Measurements from ENCODE around the gene STK4. TPM values are rescaled to one million over a fixed set of nuclear protein-coding genes. Genes with fewer than 3 reads are reported as not detected.

Gene STK4
- total RNA-seq, 1 donor from 2014 or later: 34.8 TPM

DNA sequence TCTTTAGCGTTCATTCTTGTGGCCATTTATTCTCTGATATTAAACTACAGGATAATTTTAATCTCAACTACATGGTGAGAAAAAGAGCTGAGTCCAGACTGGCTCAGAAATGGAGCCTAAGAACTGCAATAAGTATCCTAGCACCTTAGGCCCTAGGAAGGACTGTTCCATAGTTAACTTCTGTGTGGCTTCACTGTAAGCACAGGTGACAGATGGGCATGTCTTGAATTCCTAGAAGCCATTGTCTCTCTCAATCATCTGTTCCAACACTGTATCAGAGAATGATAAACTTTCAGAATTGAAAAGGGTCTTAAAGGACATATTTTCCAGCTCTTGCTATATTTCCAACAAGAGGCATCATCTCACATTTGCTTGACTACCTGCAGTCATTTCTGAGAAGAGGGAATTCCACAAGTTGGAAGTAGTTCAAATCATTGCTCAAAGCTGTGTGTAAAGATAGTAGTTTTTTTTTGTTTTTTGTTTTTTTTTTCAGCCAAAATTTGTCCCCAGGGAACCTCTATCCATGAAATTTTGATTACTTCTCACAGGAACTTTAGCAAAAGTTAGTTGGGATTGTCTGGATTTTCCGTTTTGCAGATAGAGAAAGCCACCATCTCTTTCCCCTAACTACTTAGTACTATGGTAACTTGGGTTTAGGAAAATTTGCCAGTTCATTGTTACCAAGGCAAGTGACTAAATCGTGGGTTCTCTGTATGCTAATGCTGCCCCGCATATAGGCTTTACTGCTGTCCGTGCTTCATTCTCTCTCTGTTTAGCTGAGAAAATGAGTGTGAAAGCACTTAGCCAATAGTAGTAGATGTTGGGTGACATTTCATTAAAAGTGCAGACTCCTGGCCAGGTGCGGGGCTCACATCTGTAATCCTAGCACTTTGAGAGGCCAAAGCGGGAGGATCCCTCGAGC is 87.4 kb downstream of the STK4 start:
- H3K27me3 ChIP-seq (ENCODE audit: control insufficient read depth, insufficient read depth, low read length): no peaks in the 10 kb centered on the region
- FAIRE-seq (no peak), DNase-seq (ENCODE audit: low read depth) (no peak)
- H3K36me3 ChIP-seq (ENCODE audit: control insufficient read depth, insufficient read depth, low read length): peaks cover 1% of the 10 kb centered on the region
- no peak overlapping the region for H3K4me3 ChIP-seq (ENCODE audit: low read depth, low read length)
- TF ChIP-seq, protein P1, sequence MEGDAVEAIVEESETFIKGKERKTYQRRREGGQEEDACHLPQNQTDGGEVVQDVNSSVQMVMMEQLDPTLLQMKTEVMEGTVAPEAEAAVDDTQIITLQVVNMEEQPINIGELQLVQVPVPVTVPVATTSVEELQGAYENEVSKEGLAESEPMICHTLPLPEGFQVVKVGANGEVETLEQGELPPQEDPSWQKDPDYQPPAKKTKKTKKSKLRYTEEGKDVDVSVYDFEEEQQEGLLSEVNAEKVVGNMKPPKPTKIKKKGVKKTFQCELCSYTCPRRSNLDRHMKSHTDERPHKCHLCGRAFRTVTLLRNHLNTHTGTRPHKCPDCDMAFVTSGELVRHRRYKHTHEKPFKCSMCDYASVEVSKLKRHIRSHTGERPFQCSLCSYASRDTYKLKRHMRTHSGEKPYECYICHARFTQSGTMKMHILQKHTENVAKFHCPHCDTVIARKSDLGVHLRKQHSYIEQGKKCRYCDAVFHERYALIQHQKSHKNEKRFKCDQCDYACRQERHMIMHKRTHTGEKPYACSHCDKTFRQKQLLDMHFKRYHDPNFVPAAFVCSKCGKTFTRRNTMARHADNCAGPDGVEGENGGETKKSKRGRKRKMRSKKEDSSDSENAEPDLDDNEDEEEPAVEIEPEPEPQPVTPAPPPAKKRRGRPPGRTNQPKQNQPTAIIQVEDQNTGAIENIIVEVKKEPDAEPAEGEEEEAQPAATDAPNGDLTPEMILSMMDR (IDR thresholded peaks at IDR 0.05; ENCODE audit: insufficient read depth, low read length, severe bottlenecking): no peak

DNA sequence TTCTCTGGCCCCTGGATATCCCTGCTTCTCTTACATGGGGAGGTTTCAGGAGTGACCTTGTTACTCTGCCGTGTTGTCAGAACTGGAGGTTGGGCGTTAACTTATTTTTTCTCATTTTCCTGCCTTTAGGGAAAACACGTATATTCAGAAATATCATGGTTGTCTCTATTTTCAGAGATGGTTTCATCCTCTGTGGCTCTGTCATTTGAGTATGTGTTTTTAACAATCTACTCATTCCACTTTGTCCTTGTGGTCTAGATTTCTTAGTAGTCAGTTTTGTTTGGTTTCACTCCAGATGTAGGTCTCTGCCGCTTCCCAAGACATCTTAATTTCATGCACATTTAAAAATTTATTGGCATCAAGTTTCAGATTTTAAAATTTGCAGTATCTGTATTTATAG is 88.7 kb downstream of the STK4 start:
- no peak overlapping the region for H3K4me3 ChIP-seq (ENCODE audit: low read depth, low read length)
- TF ChIP-seq, protein P1 (IDR thresholded peaks at IDR 0.05; ENCODE audit: insufficient read depth, low read length, severe bottlenecking): no peak
- H3K36me3 ChIP-seq (ENCODE audit: control insufficient read depth, insufficient read depth, low read length): peaks cover 1% of the 10 kb centered on the region
- DNase-seq (ENCODE audit: low read depth): no peak
- no peaks in the 10 kb centered on the region for H3K27me3 ChIP-seq (ENCODE audit: control insufficient read depth, insufficient read depth, low read length)
- FAIRE-seq: no peak

DNA sequence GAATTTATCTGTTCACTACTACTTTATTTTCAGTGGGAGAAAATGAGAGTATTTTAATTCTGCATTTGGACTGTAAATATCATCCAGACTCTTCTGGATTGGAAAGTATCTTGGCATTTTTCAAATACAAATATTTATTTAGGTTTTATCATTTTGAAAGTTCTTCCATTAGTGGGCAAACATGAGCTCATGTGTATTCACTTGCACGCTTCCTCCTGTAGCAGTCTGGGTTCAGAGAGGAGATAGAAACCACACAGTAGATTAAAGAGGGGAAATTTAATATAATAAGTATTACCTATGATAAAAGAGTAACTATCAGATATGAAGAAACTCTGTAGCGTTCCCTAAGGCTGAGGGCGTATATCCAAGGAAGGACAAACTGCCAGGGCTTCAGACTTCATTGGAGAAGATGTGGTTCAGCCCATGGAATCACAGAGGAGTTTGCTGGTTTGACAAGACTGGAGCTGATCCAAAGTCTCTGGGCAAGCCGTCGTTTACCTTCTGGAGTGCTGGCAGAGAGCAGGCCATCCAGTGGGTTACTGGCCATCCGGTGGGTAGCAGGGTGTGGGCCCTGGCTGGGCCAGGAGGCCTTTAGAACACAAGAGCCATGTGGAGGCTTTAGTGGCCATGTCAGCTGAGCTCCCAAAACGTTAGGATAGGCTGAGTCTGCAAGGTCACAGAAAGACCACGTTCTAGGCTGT is 90.3 kb downstream of the STK4 start:
- Histone ChIP-seq H3K27me3 (ENCODE audit: control insufficient read depth, insufficient read depth, low read length) (no peaks in the 10 kb centered on the region), H3K36me3 (ENCODE audit: control insufficient read depth, insufficient read depth, low read length) (peaks cover 1% of the 10 kb centered on the region), H3K4me3 (ENCODE audit: low read depth, low read length) (no peak overlapping the region)
- TF ChIP-seq, protein P1 (IDR thresholded peaks at IDR 0.05; ENCODE audit: insufficient read depth, low read length, severe bottlenecking): no peak
- FAIRE-seq (no peak), DNase-seq (ENCODE audit: low read depth) (no peak)

DNA sequence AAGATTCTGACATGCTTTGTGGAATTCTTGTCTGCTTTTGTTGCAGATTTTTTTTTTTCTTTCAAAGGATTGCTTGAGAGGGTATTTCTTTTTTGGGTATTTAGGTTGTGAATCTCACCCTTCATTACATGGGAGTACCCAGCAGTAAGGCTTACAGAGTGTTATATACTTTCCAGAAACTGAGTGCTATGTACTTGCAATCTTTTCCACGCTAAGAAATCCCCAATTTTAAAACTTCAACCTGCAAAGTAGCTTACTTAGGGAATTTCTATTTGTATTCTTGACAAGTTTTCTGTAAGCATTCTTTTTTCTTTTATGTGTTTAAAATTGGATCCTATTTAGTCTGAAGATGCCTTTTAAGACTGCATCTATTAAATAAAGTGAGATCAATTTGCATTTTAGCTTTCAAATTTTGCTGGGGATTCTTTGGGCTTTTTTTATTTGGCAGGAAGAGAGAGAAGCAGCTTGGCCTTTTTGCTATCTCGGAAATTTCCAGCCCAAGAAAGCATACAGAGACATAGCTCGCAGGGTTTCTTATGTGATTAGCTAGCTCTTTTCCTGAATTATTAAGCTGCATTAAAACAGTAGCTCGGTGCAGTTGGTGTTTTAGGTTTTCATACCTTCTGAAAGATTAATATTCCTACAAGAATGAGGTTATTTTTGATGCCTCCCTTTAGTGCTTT is 92.0 kb downstream of the STK4 start:
- TF ChIP-seq, protein P1 (IDR thresholded peaks at IDR 0.05; ENCODE audit: insufficient read depth, low read length, severe bottlenecking): no peak
- FAIRE-seq (no peak), DNase-seq (ENCODE audit: low read depth) (no peak)
- Histone ChIP-seq H3K27me3 (ENCODE audit: control insufficient read depth, insufficient read depth, low read length) (no peaks in the 10 kb centered on the region), H3K36me3 (ENCODE audit: control insufficient read depth, insufficient read depth, low read length) (peaks cover 1% of the 10 kb centered on the region), H3K4me3 (ENCODE audit: low read depth, low read length) (no peak overlapping the region)

DNA sequence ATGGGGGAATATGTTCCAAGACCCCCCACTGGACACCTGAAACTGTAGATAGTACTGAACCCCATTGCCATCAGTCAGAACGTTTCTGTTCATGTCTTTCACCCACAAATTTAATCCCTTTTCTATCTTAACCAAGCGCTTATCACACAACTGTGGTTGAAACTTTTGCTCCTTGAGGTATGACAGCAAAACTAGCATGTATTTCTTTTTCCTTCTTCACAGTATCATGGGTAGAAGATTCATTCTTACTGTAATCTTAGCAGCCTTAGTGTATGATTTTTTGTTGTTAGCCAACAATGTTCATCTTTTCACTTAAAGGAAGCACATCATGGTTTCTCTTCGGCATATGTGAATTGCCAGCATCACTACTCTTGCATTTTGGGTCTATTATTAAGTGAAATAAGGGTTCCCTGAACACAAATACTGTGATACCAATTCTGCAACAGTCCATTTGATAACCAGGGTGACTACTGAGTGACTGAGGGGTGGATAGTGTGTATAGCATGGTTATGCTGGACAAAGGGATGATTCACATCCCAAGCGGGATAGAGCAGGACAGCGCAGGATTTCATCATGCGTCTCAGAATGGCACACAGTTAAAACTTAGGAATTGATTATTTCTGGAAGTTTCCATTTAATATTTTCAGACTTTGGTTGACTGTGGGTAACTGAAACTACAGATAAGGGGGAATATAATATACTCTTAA is 92.9 kb downstream of the STK4 start:
- FAIRE-seq: no peak

More for the DNA sequence above, 92.9 kb downstream of the STK4 start:
- Histone ChIP-seq H3K36me3 (ENCODE audit: control insufficient read depth, insufficient read depth, low read length) (no peaks in the 10 kb centered on the region), H3K27me3 (ENCODE audit: control insufficient read depth, insufficient read depth, low read length) (no peaks in the 10 kb centered on the region), H3K4me3 (ENCODE audit: low read depth, low read length) (no peak overlapping the region)
- peak; percentile 87 for DNase-seq (ENCODE audit: low read depth)
- TF ChIP-seq, protein P1 (IDR thresholded peaks at IDR 0.05; ENCODE audit: insufficient read depth, low read length, severe bottlenecking): no peak

All from bronchial epithelial cell (primary cell).